Upper lobe of left lung (tissue), 6 donors: ENCODE data around the gene ALG13. TPM values are rescaled to one million over a fixed set of nuclear protein-coding genes. Genes with fewer than 3 reads are reported as not detected.

Source experiments
- ATAC-seq, 2 donors: fragments of 200-7000 bp; cut with Tn5 transposase; one replicate each; pipeline ENCODE4 v1.9.1; 2022; ENCODE audit warnings: mild to moderate bottlenecking in 2 of 2, moderate library complexity in 2 of 2; ENCODE audit not compliant: low FRiP score in 2 of 2
- DNase-seq, 2 donors: peaks; one replicate each; pipeline ENCODE4 v3.0.0-alpha.2; 2019 to 2020
- H3K27ac ChIP-seq, 4 donors: fragments of 200-600 bp; sonication (generic); one replicate each; pipeline ENCODE4 v1.5.1; 2016 to 2019
- H3K27me3 ChIP-seq, 4 donors: fragments of 200-600 bp; sonication (generic); one replicate each; pipeline ENCODE4 v1.5.1; 2017 to 2019
- H3K36me3 ChIP-seq, 4 donors: fragments of 200-600 bp; sonication (generic); one replicate each; pipeline ENCODE4 v1.5.1; 2016 to 2019
- H3K4me1 ChIP-seq, 4 donors: fragments of 200-600 bp; sonication (generic); one replicate each; pipeline ENCODE4 v1.5.1; 2018 to 2019
- H3K4me3 ChIP-seq, 4 donors: fragments of 200-600 bp; sonication (generic); one replicate each; pipeline ENCODE4 v1.5.1; 2017 to 2019; ENCODE audit warnings: mild to moderate bottlenecking in 2 of 4, moderate library complexity in 1 of 4
- H3K9me3 ChIP-seq, 4 donors: fragments of 200-600 bp; sonication (generic); one replicate each; pipeline ENCODE4 v1.5.1; 2018 to 2019
- CTCF ChIP-seq, 6 experiments: fragments of 450-650 bp in 4 of 6; fragments of 200-600 bp in 2 of 6; sonication (generic) in 2 of 6; IDR thresholded peaks; one replicate each; pipeline ENCODE4 v1.5.1; 2016 to 2019; ENCODE audit warnings: antibody characterized with exemption in 6 of 6
- EP300 ChIP-seq, 4 donors: sonication (generic); formaldehyde crosslinking; IDR thresholded peaks; one replicate each; pipeline ENCODE4 v1.5.1; 2017; ENCODE audit warnings: antibody characterized with exemption in 4 of 4, control low read depth in 2 of 4
- POLR2A ChIP-seq, 4 donors: fragments of 450-650 bp; IDR thresholded peaks; one replicate each; pipeline ENCODE4 v1.5.1; 2016 to 2017; ENCODE audit warnings: antibody characterized with exemption in 4 of 4, mild to moderate bottlenecking in 2 of 4
- POLR2AphosphoS5 ChIP-seq, 2 donors: sonication (generic); formaldehyde crosslinking; IDR thresholded peaks; one replicate each; pipeline ENCODE4 v1.5.1; 2017; ENCODE audit warnings: antibody characterized with exemption in 2 of 2
- WGBS, 2 donors: methylation state at CpG; one replicate each; pipeline ENCODE4 v1.1.5; 2017 to 2018; 5-methylcytosine and 5-hydroxymethylcytosine counted together
- total RNA-seq, 6 donors: library from RNA; depleted of rRNA in 4 of 6; stranded (reverse); fragments of >200 nt in 4 of 6; gene quantifications; one replicate each; pipeline versions ENCODE4 v1.1.0 to v1.2.1, GENCODE V29; 2016 to 2021
- donor health status: DM: no; HTN: no; CAD: no; lungs with moderate emphysema.
- donor health status: DM: no; HTN: yes; CAD: no; lungs with severe emphysema.

The ALG13 gene
- total RNA-seq, 6 donors from 2014 or later = 33.6 to 94.3 (median 55.0) TPM

GRCh38 chrX:111728096-111728495 is 47.1 kb downstream of the ALG13 start:
- no peaks in the 10 kb centered on the region for H3K9me3 ChIP-seq
- ATAC-seq (no peak), DNase-seq (no peak)
- H3K4me3 ChIP-seq = no peak overlapping the region
- H3K27ac ChIP-seq = no peak overlapping the region
- H3K36me3 ChIP-seq = peaks cover 0 to 30% (median 0%) of the 10 kb centered on the region in 4 donors
- H3K27me3 ChIP-seq = no peaks in the 10 kb centered on the region
- WGBS, 2 donors = 94 to 100% methylated on average over 2 of the region's 2 CpGs
- no peaks in the 10 kb centered on the region for H3K4me1 ChIP-seq
- TF ChIP-seq POLR2A (IDR thresholded peaks at IDR 0.05) (no peak), POLR2AphosphoS5 (IDR thresholded peaks at IDR 0.05) (no peak), CTCF (IDR thresholded peaks at IDR 0.05) (no peak), EP300 (IDR thresholded peaks at IDR 0.05) (no peak)

- Histone ChIP-seq H3K27ac (no peak overlapping the region), H3K4me1 (no peaks in the 10 kb centered on the region), H3K9me3 (no peaks in the 10 kb centered on the region), H3K4me3 (no peak overlapping the region), H3K36me3 (peaks cover 0 to 35% (median 2%) of the 10 kb centered on the region in 4 donors), H3K27me3 (no peaks in the 10 kb centered on the region)
- TF ChIP-seq POLR2AphosphoS5 (IDR thresholded peaks at IDR 0.05) (no peak), CTCF (IDR thresholded peaks at IDR 0.05) (no peak), POLR2A (IDR thresholded peaks at IDR 0.05) (no peak), EP300 (IDR thresholded peaks at IDR 0.05) (no peak)
- 79 to 89% methylated on average over 4 of the region's 4 CpGs for WGBS, 2 donors
- ATAC-seq = no peak
- DNase-seq = no peak
Measured at GRCh38 chrX:111731351-111731750, 50.4 kb downstream of the ALG13 start.

- WGBS, 2 donors = 82 to 88% methylated on average over 3 of the region's 3 CpGs
- ATAC-seq = no peak
- Histone ChIP-seq H3K27me3 (no peaks in the 10 kb centered on the region), H3K27ac (no peak overlapping the region), H3K4me1 (no peaks in the 10 kb centered on the region), H3K4me3 (no peak overlapping the region), H3K36me3 (peaks cover 0 to 35% (median 6%) of the 10 kb centered on the region in 4 donors), H3K9me3 (no peaks in the 10 kb centered on the region)
- DNase-seq = no peak
- TF ChIP-seq POLR2AphosphoS5 (IDR thresholded peaks at IDR 0.05) = no peak
- TF ChIP-seq POLR2A (IDR thresholded peaks at IDR 0.05) = no peak
- no peak for TF ChIP-seq CTCF (IDR thresholded peaks at IDR 0.05)
- TF ChIP-seq EP300 (IDR thresholded peaks at IDR 0.05) = no peak
Measured at GRCh38 chrX:111736571-111736970, 55.6 kb downstream of the ALG13 start.

GRCh38 chrX:111742018-111742417 is 61.0 kb downstream of the ALG13 start:
- Histone ChIP-seq H3K4me3 (no peak overlapping the region), H3K36me3 (peaks cover 0 to 32% (median 3%) of the 10 kb centered on the region in 4 donors), H3K9me3 (no peaks in the 10 kb centered on the region), H3K4me1 (no peaks in the 10 kb centered on the region), H3K27ac (no peak overlapping the region), H3K27me3 (no peaks in the 10 kb centered on the region)
- 54 to 87% methylated on average over 2 of the region's 2 CpGs for WGBS, 2 donors
- TF ChIP-seq EP300 (IDR thresholded peaks at IDR 0.05) (no peak), POLR2AphosphoS5 (IDR thresholded peaks at IDR 0.05) (no peak), CTCF (IDR thresholded peaks at IDR 0.05) (no peak), POLR2A (IDR thresholded peaks at IDR 0.05) (no peak)
- no peak for DNase-seq
- no peak for ATAC-seq

GRCh38 chrX:111743316-111743715 is 62.3 kb downstream of the ALG13 start:
- no peaks in the 10 kb centered on the region for H3K27me3 ChIP-seq
- H3K4me3 ChIP-seq = no peak overlapping the region
- H3K36me3 ChIP-seq = peaks cover 0 to 20% (median 3%) of the 10 kb centered on the region in 4 donors
- TF ChIP-seq POLR2AphosphoS5 (IDR thresholded peaks at IDR 0.05) (no peak), EP300 (IDR thresholded peaks at IDR 0.05) (no peak), POLR2A (IDR thresholded peaks at IDR 0.05) (no peak), CTCF (IDR thresholded peaks at IDR 0.05) (no peak)
- H3K27ac ChIP-seq = no peak overlapping the region
- H3K9me3 ChIP-seq = no peaks in the 10 kb centered on the region
- DNase-seq = no peak
- no peak for ATAC-seq
- 88 to 98% methylated on average over 2 of the region's 2 CpGs for WGBS, 2 donors
- H3K4me1 ChIP-seq = no peaks in the 10 kb centered on the region
